Raji (cell line): ENCODE measurements around the gene FBXW2.

Source experiments
- POLR2A ChIP-seq: IDR thresholded peaks from 2 replicates; pipeline ENCODE4 v1.6.1; 2011; ENCODE audit warnings: low read depth, low read length, control low read depth; ENCODE audit not compliant: insufficient read depth

FBXW2 gene

DNA sequence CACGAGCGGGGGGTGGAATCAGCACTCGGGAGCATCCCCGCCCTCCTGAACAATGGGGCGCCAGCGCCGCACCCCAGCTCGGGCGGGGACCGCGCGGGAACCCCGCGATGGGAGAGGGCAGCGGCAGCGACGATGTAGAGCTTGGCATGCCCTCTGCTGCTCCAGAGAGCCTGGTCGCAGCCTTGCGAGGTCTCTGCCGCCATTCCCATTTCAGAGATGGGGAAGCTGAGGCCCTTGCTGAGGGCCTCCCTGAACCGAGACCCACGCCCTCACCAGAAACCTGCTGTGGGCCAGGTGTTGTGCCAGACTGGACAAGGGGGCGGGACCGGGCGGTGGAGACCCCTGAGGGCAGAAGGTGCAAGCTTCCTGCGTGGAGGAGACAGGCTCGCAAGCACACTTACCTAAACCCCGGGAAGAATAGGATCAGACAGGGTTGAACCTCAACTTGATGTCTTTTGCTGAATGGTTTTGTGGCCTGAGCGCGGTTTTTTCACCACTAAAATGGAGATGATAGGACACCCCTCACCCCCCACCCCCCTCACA is 78.3 kb downstream of the FBXW2 start:
- TF ChIP-seq POLR2A = no peak

- peak; percentile 69 for TF ChIP-seq POLR2A
Measured at GRCh38 chr9:120714088-120714845, 78.9 kb downstream of the FBXW2 start, which contains the start of gene MEGF9. Gene MEGF9 (minus strand): TSS chr9:120714470. CDS start chr9:120714358, 112 bp downstream.

GRCh38 chr9:120713257-120714087 is 79.7 kb downstream of the FBXW2 start:
- TF ChIP-seq POLR2A = no peak

DNA sequence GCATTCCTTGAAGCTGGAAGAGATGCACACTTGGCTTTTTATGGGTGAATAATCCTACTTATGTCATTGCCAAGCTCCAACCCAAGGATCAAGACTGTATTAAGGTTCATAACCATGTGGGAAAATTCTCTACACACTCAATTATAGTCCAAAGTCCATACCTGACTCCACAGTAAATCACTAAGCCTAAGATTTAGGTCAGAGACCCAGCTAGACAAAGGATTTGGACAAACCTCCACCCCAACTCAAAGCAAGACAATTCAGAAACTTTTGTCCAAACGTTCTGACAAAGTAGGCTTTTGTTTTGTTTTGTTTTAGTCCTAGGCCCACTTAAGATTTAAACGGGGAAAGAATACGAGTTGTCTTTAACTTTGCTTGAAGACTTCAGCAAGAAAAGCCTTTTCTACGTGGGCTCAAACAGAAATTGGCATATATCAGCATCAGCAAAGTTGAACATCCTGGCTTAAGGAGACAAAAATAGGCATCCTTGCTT is 80.6 kb downstream of the FBXW2 start:
- no peak for TF ChIP-seq POLR2A

GRCh38 chr9:120711841-120712538 is 81.2 kb downstream of the FBXW2 start:
- no peak for TF ChIP-seq POLR2A

GRCh38 chr9:120711354-120711753 is 81.9 kb downstream of the FBXW2 start:
- TF ChIP-seq POLR2A = no peak

- 0 out of 2 replicates have a peak, but pooled peaks have one; percentile 27 for TF ChIP-seq POLR2A
Measured at GRCh38 chr9:120710110-120710981, 82.9 kb downstream of the FBXW2 start.

DNA sequence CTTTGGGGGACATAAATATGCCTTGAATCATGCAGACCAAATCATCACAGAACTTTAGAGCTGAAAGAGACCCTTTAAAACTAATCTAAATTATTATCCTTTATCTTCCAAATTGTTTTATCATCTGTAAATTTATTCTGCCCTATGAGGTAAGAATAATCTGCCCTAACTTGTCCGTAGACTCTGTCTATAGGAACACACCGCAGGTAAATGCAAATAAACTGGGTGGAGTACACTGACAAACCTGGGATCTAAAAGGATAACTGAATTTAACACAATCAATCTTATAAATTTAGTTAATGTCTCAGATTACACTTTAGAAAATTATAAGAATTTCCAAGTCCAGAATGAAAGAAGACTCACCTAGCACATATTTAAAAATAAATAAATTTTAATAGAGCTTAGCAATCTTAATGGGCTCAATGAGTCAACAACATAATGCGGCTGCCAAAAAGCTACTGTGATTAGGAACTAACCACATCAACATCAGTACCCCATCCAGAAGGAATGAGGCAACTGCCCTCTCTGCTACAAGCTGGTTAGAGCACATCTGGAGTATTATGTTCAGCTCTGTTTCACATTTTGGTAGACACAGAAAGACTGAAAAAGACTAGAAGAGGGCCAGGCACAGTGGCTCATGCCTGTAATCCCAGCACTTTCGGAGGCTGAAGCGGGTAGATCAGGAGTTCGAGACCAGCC is 84.5 kb downstream of the FBXW2 start:
- TF ChIP-seq POLR2A = no peak

DNA sequence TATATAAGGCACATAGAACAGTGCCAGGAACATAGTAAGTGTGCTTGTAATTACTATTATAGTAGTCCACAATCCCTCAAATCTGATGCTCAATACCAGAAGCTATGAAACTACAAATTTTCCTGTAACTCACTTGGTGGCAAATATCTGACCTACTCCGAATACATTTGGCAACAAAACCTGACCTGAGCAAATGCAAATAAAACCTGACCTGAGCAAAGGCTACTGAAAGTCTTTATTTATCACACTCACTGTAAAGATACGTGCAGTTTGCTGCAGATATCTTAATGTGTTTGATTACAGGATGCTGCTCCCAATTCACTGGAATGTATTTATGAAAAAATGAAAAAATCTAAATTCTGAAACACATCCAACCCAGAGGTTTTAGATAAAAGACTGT is 86.0 kb downstream of the FBXW2 start:
- no peak for TF ChIP-seq POLR2A
